GM19238 (cell line): Measurements from ENCODE around the gene EPS8.

Experiments
- DNase-seq: peaks from one replicate; pipeline ENCODE4 v3.0.0; 2011; ENCODE audit warnings: low spot score; ENCODE audit not compliant: insufficient read length

Gene EPS8

GRCh38 chr12:15605881-15606590, 183.2 kb downstream of the EPS8 start:
- DNase-seq: no peak

GRCh38 chr12:15603474-15604085, 185.6 kb downstream of the EPS8 start:
- DNase-seq: no peak

- DNase-seq: no peak
Observed at GRCh38 chr12:15602051-15602672, 187.0 kb downstream of the EPS8 start.

- DNase-seq: no peak
Observed at GRCh38 chr12:15601210-15601800, 187.9 kb downstream of the EPS8 start.

GRCh38 chr12:15600223-15600935, 188.8 kb downstream of the EPS8 start:
- DNase-seq: no peak

- no peak for DNase-seq
Observed at GRCh38 chr12:15599266-15600037, 189.7 kb downstream of the EPS8 start.

GRCh38 chr12:15597125-15597830, 191.9 kb downstream of the EPS8 start:
- no peak for DNase-seq

GRCh38 chr12:15596174-15596573, 193.0 kb downstream of the EPS8 start:
- no peak for DNase-seq

- DNase-seq: no peak
Observed at GRCh38 chr12:15592934-15593333, 196.3 kb downstream of the EPS8 start.

- no peak for DNase-seq
Observed at GRCh38 chr12:15591811-15592210, 197.4 kb downstream of the EPS8 start.

- peak; percentile 37 for DNase-seq
Observed at GRCh38 chr12:15590180-15590826, 198.9 kb downstream of the EPS8 start.

GRCh38 chr12:15589328-15590032, 199.7 kb downstream of the EPS8 start:
- no peak for DNase-seq

GRCh38 chr12:15584366-15585041, 204.7 kb downstream of the EPS8 start:
- no peak for DNase-seq

- DNase-seq: no peak
Observed at GRCh38 chr12:15583804-15584203, 205.4 kb downstream of the EPS8 start.

- DNase-seq: no peak
Observed at GRCh38 chr12:15581006-15581405, 208.2 kb downstream of the EPS8 start.

GRCh38 chr12:15580431-15580830, 208.8 kb downstream of the EPS8 start:
- DNase-seq: no peak

GRCh38 chr12:15575671-15576541, 213.3 kb downstream of the EPS8 start:
- DNase-seq: no peak

- DNase-seq: no peak
Observed at GRCh38 chr12:15574353-15574752, 214.8 kb downstream of the EPS8 start.
